ENCODE results near the gene TEKT3. TPM values are rescaled to one million over a fixed set of nuclear protein-coding genes. Genes with fewer than 3 reads are reported as not detected.

The TEKT3 gene
- total RNA-seq, 1 donor from 2014 or later, result 3.8 TPM

- Mint-ChIP-seq H3K27me3 (ENCODE audit: low read depth) (peaks cover 2% of the 10 kb centered on the region), H3K4me1 (no peaks in the 10 kb centered on the region), H3K36me3 (no peaks in the 10 kb centered on the region), H3K27ac (no peak overlapping the region), H3K9me3 (no peaks in the 10 kb centered on the region), H3K4me3 (no peak overlapping the region)
- DNase-seq (ENCODE audit: low spot score in 2 of 2, unreplicated experiment in 2 of 2), result no peak
- TF ChIP-seq CTCF (IDR thresholded peaks at IDR 0.05; ENCODE audit: unreplicated experiment), result no peak
Measured at GRCh38 chr17:15323131-15323530, 18.3 kb downstream of the TEKT3 start.

- Mint-ChIP-seq H3K27ac (no peak overlapping the region), H3K9me3 (no peaks in the 10 kb centered on the region), H3K4me3 (no peak overlapping the region), H3K4me1 (no peaks in the 10 kb centered on the region), H3K27me3 (ENCODE audit: low read depth) (peaks cover 2% of the 10 kb centered on the region), H3K36me3 (no peaks in the 10 kb centered on the region)
- TF ChIP-seq CTCF (IDR thresholded peaks at IDR 0.05; ENCODE audit: unreplicated experiment), result no peak
- DNase-seq (ENCODE audit: low spot score in 2 of 2, unreplicated experiment in 2 of 2), result no peak
Measured at GRCh38 chr17:15321556-15322251, 19.7 kb downstream of the TEKT3 start.

DNA sequence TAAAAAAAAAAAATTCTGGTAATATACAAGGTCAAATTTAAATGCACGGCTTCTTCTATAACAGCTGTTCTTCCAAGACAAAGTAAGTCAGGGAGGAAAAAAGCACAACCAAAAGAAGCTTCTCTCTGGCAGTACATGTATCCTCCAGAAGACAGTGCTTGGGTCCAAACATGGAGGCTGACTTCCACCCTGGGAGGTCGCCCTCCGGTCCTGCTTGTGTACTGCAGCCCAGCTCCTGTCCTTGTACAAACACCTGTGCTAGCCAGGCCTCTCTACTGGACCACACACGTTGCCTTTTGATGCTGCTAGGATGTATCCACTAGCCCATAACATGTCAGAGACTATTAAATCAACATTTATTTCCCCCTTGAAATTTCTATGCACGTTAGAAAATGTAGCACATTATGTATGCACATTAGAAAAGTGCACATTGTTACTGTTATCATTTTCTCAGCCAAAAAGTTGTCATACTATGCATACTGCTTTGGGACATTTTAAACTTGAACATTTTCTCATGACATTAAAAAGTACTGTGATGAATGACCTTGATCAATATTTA lies 21.9 kb downstream of the TEKT3 start:
- Mint-ChIP-seq H3K27me3 (ENCODE audit: low read depth) (no peaks in the 10 kb centered on the region), H3K36me3 (no peaks in the 10 kb centered on the region), H3K27ac (no peak overlapping the region), H3K4me1 (no peaks in the 10 kb centered on the region), H3K9me3 (no peaks in the 10 kb centered on the region), H3K4me3 (no peak overlapping the region)
- no peak for TF ChIP-seq CTCF (IDR thresholded peaks at IDR 0.05; ENCODE audit: unreplicated experiment)
- DNase-seq (ENCODE audit: low spot score in 2 of 2, unreplicated experiment in 2 of 2), result no peak

DNA sequence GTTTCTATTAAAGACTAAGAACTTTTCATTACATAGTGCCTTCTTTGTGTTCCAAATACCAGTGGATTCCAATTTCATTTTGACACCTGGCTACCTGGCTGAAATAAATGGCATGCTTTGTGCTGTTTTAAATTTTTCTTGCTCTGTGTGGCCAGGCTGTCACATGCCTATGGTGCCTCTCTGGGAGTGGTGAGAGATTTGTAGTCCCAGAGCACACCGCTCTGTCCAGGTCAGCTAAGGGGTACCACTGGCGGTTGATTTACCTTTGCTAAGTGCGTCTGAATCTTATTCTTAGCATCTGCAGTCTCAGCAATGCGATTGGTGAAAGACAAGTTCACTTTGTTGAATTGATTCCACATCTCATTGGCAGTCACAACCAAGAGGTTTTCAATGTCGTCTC lies 29.4 kb downstream of the TEKT3 start:
- TF ChIP-seq CTCF (IDR thresholded peaks at IDR 0.05; ENCODE audit: unreplicated experiment), result no peak
- Mint-ChIP-seq H3K4me1 (peaks cover 12% of the 10 kb centered on the region), H3K27ac (no peak overlapping the region), H3K9me3 (no peaks in the 10 kb centered on the region), H3K27me3 (ENCODE audit: low read depth) (no peaks in the 10 kb centered on the region), H3K4me3 (no peak overlapping the region), H3K36me3 (no peaks in the 10 kb centered on the region)
- no peak for DNase-seq (ENCODE audit: low spot score in 2 of 2, unreplicated experiment in 2 of 2)

DNA sequence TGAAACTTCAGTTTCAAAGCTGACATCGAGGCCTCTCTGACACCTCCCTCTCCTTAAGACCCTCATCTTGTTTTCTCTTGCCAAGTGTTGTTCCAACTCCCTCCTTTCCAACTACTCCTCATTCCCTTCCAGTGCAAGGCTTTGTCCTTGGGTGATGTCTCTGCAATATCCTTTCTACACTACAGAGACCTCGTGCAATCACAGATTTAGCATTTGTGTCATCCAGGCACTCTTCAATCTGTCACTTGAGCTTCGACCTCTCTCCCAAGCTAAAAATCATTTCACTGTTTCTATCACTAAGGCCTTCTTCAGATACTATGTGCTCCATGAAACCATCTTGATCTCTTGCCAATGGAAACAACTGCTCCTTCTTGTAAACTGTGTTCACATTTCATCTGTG lies 31.6 kb downstream of the TEKT3 start:
- Mint-ChIP-seq H3K9me3 (no peaks in the 10 kb centered on the region), H3K36me3 (no peaks in the 10 kb centered on the region), H3K27me3 (ENCODE audit: low read depth) (no peaks in the 10 kb centered on the region), H3K4me1 (peaks cover 33% of the 10 kb centered on the region), H3K27ac (no peak overlapping the region), H3K4me3 (no peak overlapping the region)
- no peak for DNase-seq (ENCODE audit: low spot score in 2 of 2, unreplicated experiment in 2 of 2)
- TF ChIP-seq CTCF (IDR thresholded peaks at IDR 0.05; ENCODE audit: unreplicated experiment), result no peak
